Colonic mucosa (tissue), 4 donors: ENCODE data around the gene RHBDL3. TPM values are rescaled to one million over a fixed set of nuclear protein-coding genes. Genes with fewer than 3 reads are reported as not detected.

Experiments used
- DNase-seq: peaks from one replicate; pipeline ENCODE4 v3.0.0-alpha.2; 2020
- H3K27ac ChIP-seq: fragments of 200-600 bp; one replicate; pipeline ENCODE4 v1.8.0; 2021
- H3K27me3 ChIP-seq: fragments of 200-600 bp; one replicate; pipeline ENCODE4 v1.8.0; 2021
- H3K36me3 ChIP-seq: fragments of 200-600 bp; one replicate; pipeline ENCODE4 v1.8.0; 2021
- H3K4me1 ChIP-seq: fragments of 200-600 bp; one replicate; pipeline ENCODE4 v1.8.0; 2021; ENCODE audit warnings: mild to moderate bottlenecking
- H3K4me3 ChIP-seq: fragments of 200-600 bp; one replicate; pipeline ENCODE4 v1.8.0; 2021
- H3K9ac ChIP-seq, 2 donors: one replicate each; pipeline ENCODE4 v1.7.0; 2013; ENCODE audit warnings: control low read depth in 2 of 2, low read depth in 2 of 2, low read length in 2 of 2
- H3K9me3 ChIP-seq: fragments of 200-600 bp; one replicate; pipeline ENCODE4 v1.8.0; 2021
- CTCF ChIP-seq: fragments of 200-600 bp; IDR thresholded peaks from one replicate; pipeline ENCODE4 v1.8.0; 2022; ENCODE audit warnings: antibody characterized with exemption, mild to moderate bottlenecking
- intact Hi-C: fragments of 100-400 bp; cut with DNase I; formaldehyde crosslinking; loops from one replicate; pipeline ENCODE4 v1.14.1; 2022
- microRNA-seq: library from miRNA; unstranded; fragments of <30 nt; microRNA quantifications from one replicate; pipeline ENCODE4, GENCODE V29; 2019
- total RNA-seq, 2 donors: library from RNA; stranded (reverse); fragmentation: NEBNext Ultra II Directional in 1 of 2; extraction: Animal tissue kit (Norgen Biotek cat#: 25700) in 1 of 2; gene quantifications; one replicate each; pipeline ENCODE4 v1.2.1, GENCODE V29; 2021
- donor health status: healthy.
- donor health status: DM: no; HTN: no; CAD: no.
- donor health status: DM: no; HTN: no; CAD: no.

Gene RHBDL3
- total RNA-seq, 2 donors from 2014 or later: 0.53 to 0.62 TPM

GRCh38 chr17:32370426-32370825 lies 104.8 kb downstream of the RHBDL3 start:
- Histone ChIP-seq H3K4me3 (no peak overlapping the region), H3K27me3 (no peaks in the 10 kb centered on the region), H3K9me3 (no peaks in the 10 kb centered on the region), H3K27ac (no peak overlapping the region), H3K36me3 (peaks cover 35% of the 10 kb centered on the region), H3K4me1 (no peaks in the 10 kb centered on the region), H3K9ac (no peak overlapping the region)
- no peak for TF ChIP-seq CTCF
- intact Hi-C loops: no loop called here
- no peak for DNase-seq

Small RNA genes lying within 50 kb of the gene (microRNA-seq; reads per million reads assigned to microRNA genes)
- gene MIR632: 3.9 reads per million

Other genes with a start within 250 kb of the RHBDL3 start
- gene RHOT1, start 123.3 kb upstream of the RHBDL3 start, total RNA-seq: 10 to 100 TPM; 18.1 to 27.4 TPM
- gene C17orf75, start 76.3 kb downstream of the RHBDL3 start, total RNA-seq: 10 to 100 TPM; 12.5 to 13.4 TPM
- 100 to 1,000 TPM; 147 to 151 TPM for gene ZNF207, start 84.3 kb downstream of the RHBDL3 start, total RNA-seq
- gene PSMD11, start 178.7 kb downstream of the RHBDL3 start, total RNA-seq: 100 to 1,000 TPM in 1 of 2 donors, 10 to 100 TPM in 1; 81.2 to 117 TPM
- gene CDK5R1, start 221.2 kb downstream of the RHBDL3 start, total RNA-seq: 1 to 10 TPM in 1 of 2 donors, under 1 TPM in 1; 0.98 to 1.4 TPM